GM18868 (cell line): ENCODE data around the gene CDIP1.

ENCODE experiments used
- ATAC-seq: cut with Tn5 transposase; IDR thresholded peaks from one replicate; pipeline ENCODE4 v1.9.1; 2021; ENCODE audit warnings: mild to moderate bottlenecking, moderate library complexity; ENCODE audit not compliant: unreplicated experiment

Gene CDIP1

DNA sequence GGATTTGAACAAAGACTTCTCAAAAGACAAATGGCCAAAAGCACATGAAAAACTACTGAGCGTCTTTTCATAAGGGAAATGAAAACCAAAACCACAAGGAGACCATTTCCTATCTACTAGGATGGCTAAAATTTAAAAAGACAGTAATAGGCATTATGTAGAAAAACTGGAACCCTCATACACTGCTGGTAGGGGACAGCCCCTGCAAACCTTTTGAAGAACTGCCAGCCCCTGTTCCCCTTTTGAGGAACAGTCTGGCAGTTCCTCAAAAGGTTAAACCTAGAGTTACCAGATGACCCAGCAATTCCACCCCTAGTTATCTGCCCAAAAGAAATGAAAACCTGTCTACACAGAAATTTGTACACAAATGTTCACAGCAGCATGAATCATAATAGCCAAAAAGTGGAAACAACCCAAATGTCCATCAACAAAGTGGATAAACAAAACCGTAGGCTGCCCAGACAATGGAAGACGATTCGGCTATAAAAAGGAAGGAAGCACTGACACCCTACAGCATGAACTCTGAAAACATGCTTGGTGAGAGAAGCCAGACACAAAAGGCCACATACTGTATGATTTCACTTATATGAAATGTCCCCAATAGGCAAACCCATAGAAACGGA, 22.9 kb downstream of the CDIP1 start:
- no peak for ATAC-seq

- ATAC-seq = no peak
These were observed 24.0 kb downstream of the CDIP1 start for GRCh38 chr16:4514606-4515005.

DNA sequence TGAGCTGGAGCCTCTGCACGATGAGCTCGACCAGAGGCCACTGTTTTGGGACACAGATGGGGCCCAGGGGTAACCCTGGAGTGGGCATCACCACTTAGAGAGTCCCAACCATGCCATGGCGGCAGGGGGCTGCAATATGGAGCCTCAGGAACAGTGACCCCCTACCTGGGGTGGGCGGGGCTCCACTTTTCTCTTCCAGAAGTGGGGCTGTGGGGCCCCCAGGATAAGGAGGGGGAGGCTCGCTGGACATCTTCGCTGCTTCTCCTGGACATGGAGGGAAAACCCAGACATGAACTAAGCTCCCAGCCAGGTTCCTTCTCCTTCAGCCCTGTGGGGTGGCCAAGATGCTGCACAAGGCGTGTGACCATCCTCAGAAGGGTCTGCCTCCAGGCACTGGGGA, 24.7 kb downstream of the CDIP1 start:
- no peak for ATAC-seq

GRCh38 chr16:4513086-4513860, 25.3 kb downstream of the CDIP1 start:
- ATAC-seq = no peak

DNA sequence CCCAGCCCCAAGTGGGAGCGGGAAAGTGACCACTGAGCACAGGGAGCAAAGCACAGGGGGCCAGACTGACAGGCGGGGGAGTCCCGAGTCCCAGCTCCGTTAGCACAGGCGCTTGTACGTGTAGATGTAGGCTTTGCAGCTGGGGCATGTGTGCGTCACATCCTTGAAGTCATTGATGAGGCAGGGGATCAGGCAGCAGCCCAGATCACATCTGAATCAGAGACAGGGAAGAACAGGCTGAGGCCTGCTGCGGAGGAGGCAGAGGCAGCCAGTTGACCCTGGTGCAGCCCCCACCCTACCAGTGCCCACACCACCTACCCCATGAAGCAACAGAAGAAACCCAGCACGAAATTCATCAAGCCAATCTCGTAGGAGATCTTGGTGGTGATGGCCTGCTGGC, 26.1 kb downstream of the CDIP1 start:
- no peak for ATAC-seq

- no peak for ATAC-seq
These were observed 27.0 kb downstream of the CDIP1 start for GRCh38 chr16:4511441-4512082.

GRCh38 chr16:4510747-4511426, 27.7 kb downstream of the CDIP1 start:
- ATAC-seq = no peak

DNA sequence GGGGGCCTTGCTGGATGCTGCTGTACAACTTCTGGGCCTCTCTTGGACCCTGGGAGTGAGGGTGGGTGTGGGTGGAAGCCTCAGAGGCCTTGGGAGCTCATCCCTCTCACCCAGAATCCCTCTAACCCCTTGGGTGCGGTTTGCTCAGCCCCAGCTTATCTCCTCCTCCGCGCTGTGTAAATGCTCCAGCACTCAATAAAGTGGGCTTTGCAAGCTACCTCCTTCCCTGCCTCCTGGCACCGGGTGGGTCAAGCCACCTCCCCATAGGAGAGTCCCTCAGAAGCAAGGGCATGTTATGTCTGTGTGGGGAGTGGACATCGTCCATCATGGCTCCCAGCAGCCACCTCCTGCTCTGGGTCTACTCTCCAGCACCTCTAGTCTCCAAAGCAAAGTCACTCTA, 28.4 kb downstream of the CDIP1 start:
- ATAC-seq = no peak

DNA sequence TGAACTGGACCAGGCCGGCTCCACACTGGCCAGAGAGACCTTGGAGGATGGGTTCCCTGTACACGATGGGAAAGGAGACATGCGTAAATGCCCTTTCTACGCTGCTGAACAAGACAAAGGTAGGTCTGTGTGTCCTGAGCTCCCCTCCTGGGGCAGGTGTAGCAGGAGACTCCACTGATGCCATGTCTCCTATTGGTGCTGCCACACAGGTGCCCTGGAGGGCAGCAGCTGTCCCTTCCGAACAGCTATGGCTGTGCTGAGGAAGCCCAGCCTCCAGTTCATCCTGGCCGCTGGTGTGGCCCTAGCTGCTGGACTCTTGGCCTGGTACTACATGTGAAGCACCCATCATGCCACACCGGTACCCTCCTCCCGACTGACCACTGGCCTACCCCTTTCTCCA, 29.2 kb downstream of the CDIP1 start:
- no peak for ATAC-seq

DNA sequence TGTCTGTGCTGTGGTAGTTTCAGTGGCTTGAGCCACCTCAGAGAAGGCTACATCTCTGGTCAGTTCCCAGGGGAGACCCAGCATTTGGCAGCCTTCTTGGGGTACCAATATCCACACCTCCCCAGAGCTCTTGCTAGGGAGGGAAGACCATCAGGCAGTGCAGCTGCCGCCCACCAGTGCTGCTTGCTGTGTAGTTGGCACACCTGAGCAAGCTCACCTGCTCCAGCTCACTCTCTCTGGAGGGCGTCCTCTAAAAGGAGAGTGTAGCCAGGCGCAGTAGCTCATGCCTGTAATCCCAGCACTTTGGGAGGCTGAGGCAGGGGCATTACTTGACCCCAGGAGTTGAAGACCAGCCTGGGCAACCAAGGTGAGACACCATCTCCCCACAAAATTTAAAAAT, 29.8 kb downstream of the CDIP1 start:
- no peak for ATAC-seq

DNA sequence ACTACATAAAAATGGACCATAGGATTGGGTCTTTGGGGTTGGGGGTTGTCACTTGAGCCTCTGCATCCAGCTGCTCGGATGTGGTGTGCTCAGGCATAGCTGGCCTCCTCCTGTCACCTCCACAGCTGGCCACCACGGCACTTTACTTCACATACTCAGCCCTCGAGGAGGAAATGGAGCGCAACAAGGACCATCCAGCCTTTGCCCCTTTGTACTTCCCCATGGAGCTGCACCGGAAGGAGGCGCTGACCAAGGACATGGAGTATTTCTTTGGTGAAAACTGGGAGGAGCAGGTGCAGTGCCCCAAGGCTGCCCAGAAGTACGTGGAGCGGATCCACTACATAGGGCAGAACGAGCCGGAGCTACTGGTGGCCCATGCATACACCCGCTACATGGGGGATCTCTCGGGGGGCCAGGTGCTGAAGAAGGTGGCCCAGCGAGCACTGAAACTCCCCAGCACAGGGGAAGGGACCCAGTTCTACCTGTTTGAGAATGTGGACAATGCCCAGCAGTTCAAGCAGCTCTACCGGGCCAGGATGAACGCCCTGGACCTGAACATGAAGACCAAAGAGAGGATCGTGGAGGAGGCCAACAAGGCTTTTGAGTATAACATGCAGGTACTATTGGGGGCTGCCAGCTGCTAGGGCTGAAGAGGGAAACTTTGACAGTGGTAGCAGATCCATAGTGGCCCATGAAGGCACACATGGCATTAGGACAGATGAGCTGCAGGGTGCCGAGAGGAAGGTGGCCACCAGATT, 30.8 kb downstream of the CDIP1 start:
- no peak for ATAC-seq

DNA sequence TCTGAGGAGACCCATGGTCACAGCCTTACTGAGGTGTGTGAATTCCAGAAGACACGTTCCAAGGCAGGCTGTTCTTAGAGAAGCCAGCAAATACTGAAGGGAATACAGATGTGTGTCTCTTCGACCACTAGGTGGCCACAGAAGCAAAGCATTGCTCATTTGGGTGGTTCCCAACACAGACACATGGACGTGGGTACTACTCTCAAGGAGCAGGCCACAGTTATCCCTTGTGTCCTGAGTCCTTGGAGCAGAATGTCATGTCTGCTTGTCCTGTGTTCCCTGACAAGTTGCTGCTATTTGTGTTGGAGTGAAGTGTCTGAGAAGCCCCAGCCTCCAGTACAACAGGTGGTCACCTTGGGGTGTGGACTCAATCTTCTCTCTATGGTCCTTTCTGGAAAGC, 32.1 kb downstream of the CDIP1 start:
- ATAC-seq = peak; percentile 66

DNA sequence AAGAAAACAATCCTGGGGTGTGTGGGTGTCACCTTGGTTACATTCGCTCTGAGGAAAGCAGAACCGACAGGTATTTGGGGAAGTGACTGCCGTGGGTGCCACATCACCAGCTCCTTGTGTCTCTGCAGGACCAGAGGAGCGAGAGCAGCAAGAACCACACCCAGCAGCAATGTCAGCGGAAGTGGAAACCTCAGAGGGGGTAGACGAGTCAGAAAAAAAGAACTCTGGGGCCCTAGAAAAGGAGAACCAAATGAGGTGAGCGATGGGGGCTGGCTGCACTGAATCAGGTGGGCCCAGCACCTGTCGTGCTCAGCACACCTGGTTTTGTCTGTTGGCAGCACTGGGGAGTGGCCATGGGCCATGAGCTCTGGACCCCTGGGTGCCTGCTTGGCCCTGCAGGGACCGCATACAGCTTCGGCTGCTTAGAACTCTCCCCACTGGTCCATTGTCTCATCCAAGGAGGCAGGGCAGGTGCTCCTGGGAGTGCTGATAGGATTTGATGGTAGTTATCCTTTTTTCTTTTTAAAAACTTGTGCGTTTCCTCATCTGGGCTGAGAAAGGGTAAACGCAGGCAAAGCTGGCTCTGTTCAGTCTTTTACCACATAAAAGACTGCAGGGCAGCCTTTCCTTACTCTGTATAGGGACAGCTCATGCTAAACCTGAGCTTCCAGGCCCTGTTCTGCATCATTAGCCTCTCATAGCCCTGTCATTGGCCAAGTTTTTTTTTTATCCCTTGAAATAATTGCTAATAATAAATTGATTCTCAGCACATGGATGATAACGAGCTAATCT, 33.0 kb downstream of the CDIP1 start:
- peak; percentile 82 for ATAC-seq

DNA sequence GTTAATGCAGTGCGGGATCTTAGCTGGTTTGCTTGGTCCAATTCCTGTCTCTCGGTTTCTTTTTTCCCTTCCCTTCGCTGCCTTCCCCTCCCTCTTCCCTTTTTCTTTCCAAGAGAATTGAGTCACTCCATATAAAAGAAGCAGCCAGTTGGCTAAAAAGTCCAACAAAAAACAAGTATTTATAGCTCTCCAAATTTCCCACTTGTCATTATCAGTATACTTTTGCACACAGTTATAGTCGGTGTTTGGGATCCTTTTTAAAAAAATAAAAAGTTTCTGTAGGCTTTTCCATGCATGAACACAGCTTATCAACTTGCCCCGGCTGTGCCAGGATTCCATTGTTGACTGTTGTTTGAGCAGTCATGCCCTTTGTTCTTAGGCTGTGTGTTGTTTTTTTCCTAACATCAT, 37.5 kb downstream of the CDIP1 start:
- no peak for ATAC-seq

DNA sequence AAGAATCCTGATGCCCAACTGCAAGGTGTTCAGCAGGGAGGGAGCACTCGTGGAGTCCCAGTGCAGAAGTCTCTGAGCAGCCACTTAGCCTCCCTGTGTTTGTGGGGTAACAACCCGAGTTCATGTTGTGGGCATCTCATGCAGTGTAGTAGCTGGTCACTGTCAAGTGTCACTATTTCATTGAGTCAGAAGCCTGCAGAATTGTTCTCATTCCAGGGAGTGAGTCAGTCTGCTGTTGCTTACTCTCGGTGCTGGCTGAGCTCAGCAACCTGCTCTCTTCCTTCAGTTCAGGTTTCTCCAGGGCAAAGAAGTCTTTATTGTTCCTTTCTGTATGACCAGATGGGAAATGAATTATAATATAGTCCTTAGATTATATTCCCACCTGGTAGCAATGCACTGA, 38.3 kb downstream of the CDIP1 start:
- no peak for ATAC-seq

DNA sequence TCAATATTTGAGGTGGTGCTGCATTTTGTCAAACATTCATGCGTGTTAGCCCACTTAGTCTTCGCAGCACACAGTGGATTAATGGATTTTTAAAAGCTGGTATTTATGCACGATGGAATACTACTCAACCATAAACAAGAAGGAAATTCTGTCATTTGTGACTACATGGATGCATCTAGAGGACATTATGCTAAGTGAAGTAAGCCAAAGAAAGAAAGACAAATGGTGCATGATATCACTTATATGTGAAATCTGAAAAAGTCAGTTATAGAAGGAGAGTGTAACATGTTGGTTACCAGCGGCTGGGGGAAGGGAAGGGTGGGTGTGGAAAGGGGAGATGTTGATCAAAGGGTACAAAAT, 39.4 kb downstream of the CDIP1 start:
- ATAC-seq = no peak

DNA sequence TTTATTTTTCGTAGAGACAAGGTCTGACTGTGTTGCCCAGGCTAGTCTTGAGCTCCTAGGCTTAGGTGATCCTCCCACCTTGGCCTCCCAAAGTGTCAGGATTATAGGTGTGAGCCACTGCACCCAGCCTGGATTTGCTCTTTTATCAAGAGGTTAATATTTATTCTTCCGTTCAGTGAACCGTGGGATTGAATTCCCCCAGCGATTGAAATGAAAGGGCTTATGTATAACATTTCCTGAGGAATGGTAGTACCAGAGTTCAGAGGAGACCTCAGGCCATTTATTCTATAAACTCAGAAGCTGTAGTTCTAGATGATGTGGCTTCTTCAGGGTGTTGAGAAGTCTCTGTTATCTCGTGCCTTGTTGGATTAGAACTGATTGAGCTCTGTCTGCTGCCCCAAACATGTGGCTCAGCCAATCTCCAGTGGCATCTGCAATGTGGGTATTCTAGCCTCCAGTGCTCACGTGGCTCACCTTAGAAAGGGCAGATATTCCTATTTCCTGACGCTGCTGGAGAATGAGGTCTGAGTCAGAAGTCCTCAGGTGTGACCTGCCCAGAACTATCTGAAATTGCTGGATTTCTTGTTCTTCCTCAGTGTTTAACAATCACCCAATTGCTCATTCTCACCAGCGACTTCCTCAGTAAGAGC, 39.9 kb downstream of the CDIP1 start:
- ATAC-seq = no peak

GRCh38 chr16:4496305-4496704, 42.3 kb downstream of the CDIP1 start:
- ATAC-seq = no peak

DNA sequence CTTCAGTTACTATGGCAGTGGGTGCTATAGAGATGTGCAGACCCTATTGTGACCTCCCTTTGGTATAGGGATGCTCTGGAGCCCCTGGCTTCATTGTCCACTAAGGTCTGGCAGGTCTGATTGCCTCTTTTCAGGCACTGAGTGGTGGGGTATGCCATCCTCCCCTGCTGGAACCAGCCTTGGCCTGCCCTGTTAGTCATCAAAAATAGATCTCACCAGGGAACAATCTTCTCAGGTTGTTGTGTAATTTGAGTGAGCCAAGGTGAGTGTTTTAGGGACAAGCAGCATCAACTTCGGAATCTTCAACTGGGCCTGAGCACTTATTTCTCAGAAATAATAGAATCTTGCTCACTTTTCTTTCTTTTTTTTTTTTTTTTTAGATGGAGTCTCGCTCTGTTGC, 42.8 kb downstream of the CDIP1 start:
- ATAC-seq = no peak
